AG09319 (cell line): ENCODE results near the gene TSSC4.

Experiments used
- DNase-seq: peaks from one replicate; pipeline ENCODE4 v3.0.0-alpha.2; 2010; ENCODE audit warnings: low read depth; ENCODE audit errors: extremely low read depth
- TF ChIP-seq, protein P1 (sequence below): IDR thresholded peaks from 2 replicates; pipeline ENCODE4 v1.5.1; 2011; ENCODE audit warnings: low read depth, mild to moderate bottlenecking, inconsistent platforms, low read length, moderate library complexity

TSSC4 gene

DNA sequence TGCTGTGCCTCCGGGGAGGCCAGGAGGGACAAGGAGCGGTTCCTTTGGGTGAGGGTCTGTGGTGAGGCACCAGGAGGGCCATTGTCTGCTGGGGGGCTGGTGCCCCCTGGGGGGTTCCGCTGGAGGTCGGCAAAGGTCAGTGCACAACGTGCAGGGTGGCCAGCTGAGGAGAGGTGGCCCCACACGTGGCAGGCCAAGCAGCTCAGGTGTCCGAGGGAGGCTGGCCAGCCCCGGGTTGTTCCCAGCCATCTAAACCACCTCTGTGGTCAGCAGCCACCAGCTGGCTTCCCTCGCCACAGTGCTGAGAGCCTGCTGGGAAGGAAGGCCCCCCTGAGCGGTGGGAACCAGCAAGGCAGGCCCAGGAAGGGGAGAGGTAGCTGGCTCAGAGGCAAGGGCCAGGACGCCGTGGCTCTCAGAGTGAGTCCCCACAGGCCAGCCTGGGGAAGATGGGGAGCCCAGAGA lies 4.2 kb downstream of the TSSC4 start:
- DNase-seq: no peak
- TF ChIP-seq, protein P1, sequence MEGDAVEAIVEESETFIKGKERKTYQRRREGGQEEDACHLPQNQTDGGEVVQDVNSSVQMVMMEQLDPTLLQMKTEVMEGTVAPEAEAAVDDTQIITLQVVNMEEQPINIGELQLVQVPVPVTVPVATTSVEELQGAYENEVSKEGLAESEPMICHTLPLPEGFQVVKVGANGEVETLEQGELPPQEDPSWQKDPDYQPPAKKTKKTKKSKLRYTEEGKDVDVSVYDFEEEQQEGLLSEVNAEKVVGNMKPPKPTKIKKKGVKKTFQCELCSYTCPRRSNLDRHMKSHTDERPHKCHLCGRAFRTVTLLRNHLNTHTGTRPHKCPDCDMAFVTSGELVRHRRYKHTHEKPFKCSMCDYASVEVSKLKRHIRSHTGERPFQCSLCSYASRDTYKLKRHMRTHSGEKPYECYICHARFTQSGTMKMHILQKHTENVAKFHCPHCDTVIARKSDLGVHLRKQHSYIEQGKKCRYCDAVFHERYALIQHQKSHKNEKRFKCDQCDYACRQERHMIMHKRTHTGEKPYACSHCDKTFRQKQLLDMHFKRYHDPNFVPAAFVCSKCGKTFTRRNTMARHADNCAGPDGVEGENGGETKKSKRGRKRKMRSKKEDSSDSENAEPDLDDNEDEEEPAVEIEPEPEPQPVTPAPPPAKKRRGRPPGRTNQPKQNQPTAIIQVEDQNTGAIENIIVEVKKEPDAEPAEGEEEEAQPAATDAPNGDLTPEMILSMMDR: no peak

DNA sequence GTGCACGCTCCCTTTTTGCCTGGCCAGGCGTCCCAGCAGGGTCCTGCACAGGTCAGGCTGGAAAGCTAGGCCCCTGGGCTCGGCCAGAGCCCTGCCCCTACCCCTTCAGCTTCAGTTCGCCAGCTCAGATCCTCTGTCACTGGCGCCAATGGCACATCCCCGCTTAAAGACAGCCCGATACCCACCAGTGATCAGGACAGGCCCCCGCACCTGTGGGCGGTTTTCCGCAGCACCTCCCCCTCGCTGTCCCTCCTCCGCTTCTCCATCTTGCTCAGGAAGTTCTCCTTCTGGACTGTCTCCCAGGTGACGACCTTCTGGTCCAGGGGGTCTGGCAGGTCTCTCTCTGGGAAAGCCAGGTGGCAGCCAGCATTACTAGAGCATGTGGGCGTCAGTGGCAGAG lies 5.9 kb downstream of the TSSC4 start:
- TF ChIP-seq, protein P1: no peak
- DNase-seq: no peak

DNA sequence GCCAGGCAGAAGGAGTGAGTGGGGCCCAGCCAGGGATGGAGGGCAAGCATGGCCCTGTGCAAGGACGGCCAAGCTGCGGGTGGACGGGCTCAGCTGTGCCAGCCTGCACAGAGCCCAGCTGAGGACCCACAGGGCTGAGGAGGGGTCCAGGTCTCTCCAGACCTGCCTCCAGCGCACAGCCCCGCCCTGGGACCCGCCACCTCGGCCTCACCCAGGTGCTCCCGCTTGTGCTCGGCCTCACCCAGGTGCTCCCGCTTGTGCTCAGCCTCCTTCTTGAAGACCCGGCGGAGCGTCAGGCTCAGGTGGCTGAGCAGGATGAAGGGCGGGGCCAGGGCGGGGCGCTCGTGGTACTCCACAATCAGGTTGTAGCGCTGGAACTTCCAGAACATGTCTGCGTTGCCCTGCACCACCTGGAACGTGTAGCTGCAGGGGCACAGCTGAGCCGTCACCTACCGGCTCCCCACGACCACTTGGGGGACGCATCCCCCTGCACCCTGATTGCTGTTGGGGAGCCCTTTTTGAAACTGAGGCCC lies 6.4 kb downstream of the TSSC4 start:
- no peak for DNase-seq
- TF ChIP-seq, protein P1: no peak

DNA sequence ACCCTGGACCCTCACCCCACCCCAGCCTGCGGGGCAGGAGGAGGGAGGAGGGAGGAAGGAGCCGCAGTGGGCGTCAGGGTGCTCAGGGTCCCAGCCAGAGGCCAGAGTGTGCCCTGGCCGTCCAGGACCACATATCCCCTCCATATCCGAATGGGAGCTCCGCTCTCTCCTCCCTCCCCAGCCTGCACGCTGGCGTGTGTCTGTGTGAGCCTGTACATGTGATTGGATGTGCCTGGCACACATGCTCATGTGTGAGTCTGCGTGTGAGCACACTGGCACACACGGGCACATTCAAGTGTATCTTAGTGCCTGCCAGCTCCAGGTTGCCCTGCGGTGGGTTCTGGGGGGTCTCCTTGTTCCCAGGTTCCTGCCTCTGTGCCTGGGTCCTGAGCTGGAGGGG lies 8.1 kb downstream of the TSSC4 start:
- TF ChIP-seq, protein P1: no peak
- no peak for DNase-seq

DNA sequence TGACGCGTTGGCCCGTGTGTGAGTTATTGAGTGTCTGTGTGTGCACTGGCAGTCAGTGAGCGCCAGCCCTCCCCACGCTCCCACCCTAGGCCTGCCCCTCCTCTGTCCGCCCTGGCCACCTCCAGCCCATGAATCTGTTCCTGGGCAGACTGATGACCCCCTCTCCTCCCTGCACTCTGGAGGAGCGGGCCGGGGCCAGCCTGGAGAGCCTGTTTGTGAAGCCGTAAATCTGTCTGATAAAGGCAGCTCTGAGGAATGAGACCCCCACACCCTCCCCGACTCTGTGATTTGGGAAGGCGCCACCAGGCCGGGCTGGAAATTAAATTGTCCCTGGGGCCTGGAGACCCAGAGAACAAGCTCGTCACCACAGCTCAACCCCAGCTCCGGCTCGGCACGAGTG lies 8.6 kb downstream of the TSSC4 start:
- TF ChIP-seq, protein P1: no peak
- no peak for DNase-seq

DNA sequence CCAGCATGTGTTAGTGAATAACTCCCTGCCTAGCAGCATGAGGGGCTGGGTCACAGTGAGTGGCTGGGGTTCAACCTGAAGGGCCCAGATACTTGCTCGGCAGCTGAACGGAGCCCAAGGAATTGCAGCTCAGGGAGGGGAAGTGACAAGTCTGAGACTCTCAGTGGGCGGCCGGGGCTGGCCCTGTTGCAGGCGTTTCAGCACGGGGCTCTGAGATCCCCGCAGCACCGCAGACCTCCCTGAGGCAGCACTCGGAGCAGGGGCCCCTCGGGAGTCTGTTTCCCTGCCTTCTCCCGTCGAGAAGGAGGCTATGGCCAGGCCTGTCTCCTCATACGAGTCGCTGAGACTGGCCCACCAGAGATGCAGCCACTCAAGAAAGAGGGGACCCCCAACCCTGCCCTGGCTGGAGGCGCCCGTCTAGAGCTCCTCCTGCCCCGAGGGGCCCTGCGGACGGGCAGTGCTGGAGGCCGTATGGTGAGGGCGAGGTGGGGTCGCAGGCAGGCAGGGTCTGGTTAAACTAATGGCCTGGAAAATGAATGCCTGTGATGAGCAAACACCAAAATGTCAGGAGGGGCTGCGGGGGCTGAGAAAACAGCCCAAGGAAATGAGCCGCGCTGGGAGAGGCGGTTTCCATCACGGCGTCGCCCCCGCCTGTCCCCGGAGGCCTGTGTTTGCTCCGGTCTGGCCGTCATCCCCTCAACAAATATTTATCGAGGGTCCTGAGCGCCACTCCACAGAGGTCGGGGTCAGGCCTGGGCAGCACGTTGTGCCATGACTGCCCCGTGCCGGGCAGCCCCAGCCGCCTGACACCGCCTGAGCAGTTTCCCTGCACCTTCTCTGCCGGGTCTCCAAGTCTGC lies 9.3 kb downstream of the TSSC4 start:
- TF ChIP-seq, protein P1: no peak
- no peak for DNase-seq

DNA sequence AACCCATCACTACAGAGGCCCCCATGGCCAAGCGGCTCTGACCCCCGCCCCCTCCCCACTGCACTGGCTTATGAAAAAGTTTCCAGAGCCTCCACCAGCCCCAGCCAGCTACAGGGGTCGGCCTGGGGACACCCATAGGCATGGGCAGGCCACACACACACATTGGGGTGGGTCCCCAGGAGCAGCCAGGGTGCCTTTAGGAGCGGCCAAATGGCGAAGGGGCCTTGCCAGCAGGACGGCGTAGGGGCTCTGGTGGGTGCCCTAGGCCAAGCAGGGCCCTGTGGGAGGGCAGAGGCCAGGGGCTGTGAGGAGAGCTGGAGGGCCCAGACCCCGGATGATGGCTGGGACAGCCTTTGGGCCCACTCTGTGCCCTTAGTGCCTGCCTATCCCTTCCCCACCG lies 10.1 kb downstream of the TSSC4 start:
- DNase-seq: no peak
- TF ChIP-seq, protein P1: no peak
